ENCODE results near the gene PCLO.
A peak's percentile ranks its signal among the peaks of the same experiment; 100 is the strongest.

Gene PCLO

DNA sequence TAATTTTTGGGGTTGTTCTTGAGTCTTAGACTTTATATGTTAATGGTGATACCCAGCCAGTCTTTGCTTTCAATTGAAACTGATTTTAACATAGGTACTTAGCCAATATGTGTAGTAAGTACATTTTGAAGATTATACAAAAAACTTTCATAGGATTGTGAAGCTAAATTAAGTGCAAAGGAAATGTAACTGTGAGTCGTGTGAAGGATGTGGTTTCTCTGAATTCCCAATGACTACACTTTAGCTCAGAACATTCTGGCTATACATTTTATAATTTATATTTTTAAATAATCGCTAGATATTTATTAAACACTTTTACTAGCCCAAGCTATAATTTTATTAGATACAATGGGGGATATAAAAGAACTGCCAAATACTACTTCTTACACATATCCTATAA lies 359.3 kb downstream of the PCLO start:
- H3K4me3 ChIP-seq (ENCODE audit: low read depth, low read length): no peak overlapping the region
- TF ChIP-seq, protein P1, sequence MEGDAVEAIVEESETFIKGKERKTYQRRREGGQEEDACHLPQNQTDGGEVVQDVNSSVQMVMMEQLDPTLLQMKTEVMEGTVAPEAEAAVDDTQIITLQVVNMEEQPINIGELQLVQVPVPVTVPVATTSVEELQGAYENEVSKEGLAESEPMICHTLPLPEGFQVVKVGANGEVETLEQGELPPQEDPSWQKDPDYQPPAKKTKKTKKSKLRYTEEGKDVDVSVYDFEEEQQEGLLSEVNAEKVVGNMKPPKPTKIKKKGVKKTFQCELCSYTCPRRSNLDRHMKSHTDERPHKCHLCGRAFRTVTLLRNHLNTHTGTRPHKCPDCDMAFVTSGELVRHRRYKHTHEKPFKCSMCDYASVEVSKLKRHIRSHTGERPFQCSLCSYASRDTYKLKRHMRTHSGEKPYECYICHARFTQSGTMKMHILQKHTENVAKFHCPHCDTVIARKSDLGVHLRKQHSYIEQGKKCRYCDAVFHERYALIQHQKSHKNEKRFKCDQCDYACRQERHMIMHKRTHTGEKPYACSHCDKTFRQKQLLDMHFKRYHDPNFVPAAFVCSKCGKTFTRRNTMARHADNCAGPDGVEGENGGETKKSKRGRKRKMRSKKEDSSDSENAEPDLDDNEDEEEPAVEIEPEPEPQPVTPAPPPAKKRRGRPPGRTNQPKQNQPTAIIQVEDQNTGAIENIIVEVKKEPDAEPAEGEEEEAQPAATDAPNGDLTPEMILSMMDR (IDR thresholded peaks at IDR 0.05; ENCODE audit: control insufficient read depth, extremely low read depth, insufficient read depth): no peak
- no peak for DNase-seq (ENCODE audit: low read depth)

DNA sequence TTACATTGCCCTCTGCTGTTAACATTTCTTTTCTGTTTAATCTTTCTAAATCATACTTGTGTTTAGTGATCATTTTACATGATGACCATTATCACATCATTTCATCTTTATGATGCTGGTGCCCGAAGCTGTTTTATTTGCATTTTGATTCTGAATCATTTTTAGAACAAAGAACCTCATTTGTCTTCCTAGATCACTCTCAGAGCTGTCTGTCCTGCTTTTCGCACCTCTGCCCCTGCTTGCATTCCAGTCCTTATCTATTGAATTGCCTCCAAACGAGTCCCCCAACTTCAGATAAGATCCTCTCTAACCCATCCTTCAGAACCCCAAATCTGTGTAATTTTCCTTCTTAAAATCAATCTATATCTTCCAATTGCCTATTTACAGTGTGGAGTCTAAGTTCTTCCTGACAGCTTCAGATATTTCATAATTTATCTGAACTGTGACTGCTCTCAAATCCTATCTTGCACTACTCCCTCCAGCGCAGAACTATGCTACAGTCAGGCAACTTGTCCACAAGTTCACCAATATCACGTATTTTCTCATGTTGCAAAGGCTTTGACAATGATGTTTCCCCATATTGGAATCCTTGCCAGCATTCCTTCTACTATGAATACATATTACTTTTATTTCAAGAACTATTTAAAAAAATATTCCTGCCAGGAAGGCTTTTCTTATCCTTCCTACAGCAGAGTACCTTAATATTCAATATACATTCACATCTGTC lies 372.6 kb downstream of the PCLO start:
- TF ChIP-seq, protein P1 (IDR thresholded peaks at IDR 0.05; ENCODE audit: control insufficient read depth, extremely low read depth, insufficient read depth): peak; percentile 24; the same call in 1 of the 2 replicates
- no peak overlapping the region for H3K4me3 ChIP-seq (ENCODE audit: low read depth, low read length)
- DNase-seq (ENCODE audit: low read depth): no peak

DNA sequence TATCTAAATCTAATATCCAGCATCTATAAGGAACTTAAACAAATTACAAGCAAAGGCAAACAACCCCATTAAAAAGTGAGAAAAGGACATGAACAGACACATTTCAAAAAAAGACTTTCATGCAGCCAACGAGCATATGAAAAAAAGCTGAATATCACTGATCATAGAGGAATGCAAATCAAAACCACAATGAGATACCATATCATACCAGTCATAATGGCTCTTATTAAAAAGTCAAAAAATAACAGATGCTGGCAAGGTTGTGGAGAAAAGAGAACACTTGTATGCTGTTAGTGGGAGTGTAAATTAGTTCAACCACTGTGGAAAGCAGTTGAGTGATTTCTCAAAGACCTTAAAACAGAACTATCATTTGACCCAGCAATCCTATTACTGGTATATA lies 384.7 kb downstream of the PCLO start:
- no peak for DNase-seq (ENCODE audit: low read depth)
- TF ChIP-seq, protein P1 (IDR thresholded peaks at IDR 0.05; ENCODE audit: control insufficient read depth, extremely low read depth, insufficient read depth): no peak
- H3K4me3 ChIP-seq (ENCODE audit: low read depth, low read length): no peak overlapping the region

DNA sequence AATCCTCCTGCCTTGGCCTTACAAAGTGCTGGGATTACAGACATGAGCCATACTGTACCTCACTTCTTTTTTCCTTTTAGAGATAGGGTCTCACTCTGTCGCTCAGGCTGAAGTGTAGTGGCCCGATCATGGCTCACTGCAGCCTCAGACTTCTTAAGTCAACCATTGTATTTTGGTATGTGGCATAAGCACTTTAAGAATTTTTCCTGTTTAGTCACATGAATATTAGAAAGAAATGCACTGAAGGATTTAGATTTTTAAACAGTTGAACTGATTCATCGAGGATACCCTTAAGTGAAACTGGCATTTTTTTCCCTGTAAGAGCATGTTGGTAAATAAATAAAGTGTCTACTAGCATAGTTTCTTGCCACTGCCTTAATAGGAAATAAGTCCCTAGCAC lies 399.8 kb downstream of the PCLO start:
- H3K4me3 ChIP-seq (ENCODE audit: low read depth, low read length): no peak overlapping the region
- DNase-seq (ENCODE audit: low read depth): no peak
- TF ChIP-seq, protein P1 (IDR thresholded peaks at IDR 0.05; ENCODE audit: control insufficient read depth, extremely low read depth, insufficient read depth): no peak

DNA sequence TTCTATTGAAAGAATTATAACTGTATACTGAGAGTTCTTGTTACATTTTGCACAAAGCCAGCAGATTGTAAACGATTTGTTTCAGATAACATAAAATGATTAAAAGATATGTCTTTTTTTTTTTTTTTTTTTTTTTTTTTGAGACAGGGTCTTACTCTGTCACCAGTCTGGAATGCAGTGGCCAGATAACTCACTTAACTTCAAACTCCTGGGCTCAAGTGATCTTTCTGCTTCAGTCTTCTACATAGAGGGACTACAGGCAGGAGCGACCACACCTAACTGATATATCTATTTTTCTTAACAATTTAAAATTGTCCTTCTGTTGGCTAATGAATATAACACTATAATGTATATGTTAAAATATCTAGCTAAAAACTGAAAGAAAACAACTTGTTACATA lies 401.9 kb downstream of the PCLO start:
- H3K4me3 ChIP-seq (ENCODE audit: low read depth, low read length): no peak overlapping the region
- TF ChIP-seq, protein P1 (IDR thresholded peaks at IDR 0.05; ENCODE audit: control insufficient read depth, extremely low read depth, insufficient read depth): no peak
- no peak for DNase-seq (ENCODE audit: low read depth)

DNA sequence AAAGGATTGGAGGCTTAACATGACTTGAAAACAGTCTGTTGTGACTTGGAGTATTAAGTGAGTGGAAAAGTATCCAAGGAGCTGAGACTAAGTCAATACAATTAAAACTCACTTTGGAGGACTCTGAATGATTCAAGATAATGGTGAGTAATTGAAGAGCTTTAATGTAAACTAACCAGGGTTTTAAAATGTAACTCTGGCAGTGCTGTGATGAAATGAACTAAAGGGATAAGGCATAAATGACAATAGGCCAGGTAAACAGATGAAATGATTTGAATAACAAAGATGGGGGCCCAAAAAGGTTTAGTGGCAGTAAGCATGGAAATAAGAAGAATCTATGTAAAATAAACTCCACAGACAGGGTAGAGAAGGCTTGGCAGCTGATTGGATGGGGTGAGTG lies 402.6 kb downstream of the PCLO start:
- TF ChIP-seq, protein P1 (IDR thresholded peaks at IDR 0.05; ENCODE audit: control insufficient read depth, extremely low read depth, insufficient read depth): no peak
- no peak overlapping the region for H3K4me3 ChIP-seq (ENCODE audit: low read depth, low read length)
- DNase-seq (ENCODE audit: low read depth): no peak
